Hepatocyte (in vitro differentiated cells): ENCODE measurements around the gene AZU1.
"Not testable (repeated sequence)": the region's sequence is repeated elsewhere in the genome, so short reads cannot be mapped to it uniquely, and the experiment has no call there.

ENCODE experiments used
- EZH2 ChIP-seq: fragments of 200-600 bp; sonication (generic); IDR thresholded peaks from 2 replicates; pipeline ENCODE4 v1.6.1; 2016; ENCODE audit warnings: antibody characterized with exemption, mild to moderate bottlenecking, borderline replicate concordance
- EZH2phosphoT487 ChIP-seq: fragments of 200-600 bp; sonication (generic); IDR thresholded peaks from one replicate; pipeline ENCODE4 v1.6.1; 2018; ENCODE audit warnings: antibody characterized with exemption, mild to moderate bottlenecking, low read depth, moderate library complexity; ENCODE audit not compliant: unreplicated experiment, severe bottlenecking
- TF ChIP-seq, protein P1 (sequence below): fragments of 200-600 bp; sonication (generic); IDR thresholded peaks from 2 replicates; pipeline ENCODE4 v1.5.1; 2016; ENCODE audit warnings: antibody characterized with exemption, mild to moderate bottlenecking; ENCODE audit not compliant: poor library complexity

DNA sequence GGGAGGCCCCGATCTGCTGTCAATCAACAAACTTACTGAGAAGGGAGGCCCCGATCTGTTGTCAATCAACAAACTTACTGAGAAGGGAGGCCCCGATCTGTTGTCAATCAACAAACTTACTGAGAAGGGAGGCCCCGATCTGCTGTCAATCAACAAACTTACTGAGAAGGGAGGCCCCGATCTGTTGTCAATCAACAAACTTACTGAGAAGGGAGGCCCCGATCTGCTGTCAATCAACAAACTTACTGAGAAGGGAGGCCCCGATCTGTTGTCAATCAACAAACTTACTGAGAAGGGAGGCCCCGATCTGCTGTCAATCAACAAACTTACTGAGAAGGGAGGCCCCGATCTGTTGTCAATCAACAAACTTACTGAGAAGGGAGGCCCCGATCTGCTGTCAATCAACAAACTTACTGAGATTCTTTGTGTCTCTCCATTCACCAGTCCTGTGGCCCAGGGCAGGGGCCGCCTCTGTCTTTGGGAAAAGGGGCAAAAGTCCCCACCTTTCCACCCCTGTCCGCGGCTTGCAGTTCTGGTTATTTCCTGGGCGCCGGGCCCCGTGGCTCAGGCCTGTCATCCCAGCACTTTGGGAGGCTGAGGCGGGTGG, 26.1 kb downstream of the AZU1 start:
- TF ChIP-seq, protein P1, sequence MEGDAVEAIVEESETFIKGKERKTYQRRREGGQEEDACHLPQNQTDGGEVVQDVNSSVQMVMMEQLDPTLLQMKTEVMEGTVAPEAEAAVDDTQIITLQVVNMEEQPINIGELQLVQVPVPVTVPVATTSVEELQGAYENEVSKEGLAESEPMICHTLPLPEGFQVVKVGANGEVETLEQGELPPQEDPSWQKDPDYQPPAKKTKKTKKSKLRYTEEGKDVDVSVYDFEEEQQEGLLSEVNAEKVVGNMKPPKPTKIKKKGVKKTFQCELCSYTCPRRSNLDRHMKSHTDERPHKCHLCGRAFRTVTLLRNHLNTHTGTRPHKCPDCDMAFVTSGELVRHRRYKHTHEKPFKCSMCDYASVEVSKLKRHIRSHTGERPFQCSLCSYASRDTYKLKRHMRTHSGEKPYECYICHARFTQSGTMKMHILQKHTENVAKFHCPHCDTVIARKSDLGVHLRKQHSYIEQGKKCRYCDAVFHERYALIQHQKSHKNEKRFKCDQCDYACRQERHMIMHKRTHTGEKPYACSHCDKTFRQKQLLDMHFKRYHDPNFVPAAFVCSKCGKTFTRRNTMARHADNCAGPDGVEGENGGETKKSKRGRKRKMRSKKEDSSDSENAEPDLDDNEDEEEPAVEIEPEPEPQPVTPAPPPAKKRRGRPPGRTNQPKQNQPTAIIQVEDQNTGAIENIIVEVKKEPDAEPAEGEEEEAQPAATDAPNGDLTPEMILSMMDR = not testable (repeated sequence)
- not testable (repeated sequence) for TF ChIP-seq EZH2phosphoT487, EZH2
